Omental fat pad (tissue), 4 donors: ENCODE data around the gene CDCP1. TPM values are rescaled to one million over a fixed set of nuclear protein-coding genes. Genes with fewer than 3 reads are reported as not detected.

ENCODE experiments used
- ATAC-seq: fragments of 150-250 bp; one replicate; pipeline ENCODE4 v1.9.1; 2016; ENCODE audit warnings: mild to moderate bottlenecking, moderate library complexity; ENCODE audit not compliant: low FRiP score
- DNase-seq: peaks from one replicate; pipeline ENCODE4 v3.0.0-alpha.2; 2019; ENCODE audit warnings: low spot score
- total RNA-seq, 4 donors: library from RNA; depleted of rRNA; stranded (reverse); fragments of >200 nt; gene quantifications; one replicate each; pipeline ENCODE4 v1.1.0, GENCODE V29; 2016
- TF ChIP-seq, protein P1 (sequence below), 3 donors: fragments of 450-650 bp; IDR thresholded peaks; one replicate each; pipeline ENCODE4 v1.5.1; 2016 to 2017; ENCODE audit warnings: antibody characterized with exemption in 3 of 3, mild to moderate bottlenecking in 3 of 3, moderate library complexity in 2 of 3

Gene CDCP1
- total RNA-seq, 4 donors from 2014 or later: 0.16 to 30.7 (median 8.2) TPM

DNA sequence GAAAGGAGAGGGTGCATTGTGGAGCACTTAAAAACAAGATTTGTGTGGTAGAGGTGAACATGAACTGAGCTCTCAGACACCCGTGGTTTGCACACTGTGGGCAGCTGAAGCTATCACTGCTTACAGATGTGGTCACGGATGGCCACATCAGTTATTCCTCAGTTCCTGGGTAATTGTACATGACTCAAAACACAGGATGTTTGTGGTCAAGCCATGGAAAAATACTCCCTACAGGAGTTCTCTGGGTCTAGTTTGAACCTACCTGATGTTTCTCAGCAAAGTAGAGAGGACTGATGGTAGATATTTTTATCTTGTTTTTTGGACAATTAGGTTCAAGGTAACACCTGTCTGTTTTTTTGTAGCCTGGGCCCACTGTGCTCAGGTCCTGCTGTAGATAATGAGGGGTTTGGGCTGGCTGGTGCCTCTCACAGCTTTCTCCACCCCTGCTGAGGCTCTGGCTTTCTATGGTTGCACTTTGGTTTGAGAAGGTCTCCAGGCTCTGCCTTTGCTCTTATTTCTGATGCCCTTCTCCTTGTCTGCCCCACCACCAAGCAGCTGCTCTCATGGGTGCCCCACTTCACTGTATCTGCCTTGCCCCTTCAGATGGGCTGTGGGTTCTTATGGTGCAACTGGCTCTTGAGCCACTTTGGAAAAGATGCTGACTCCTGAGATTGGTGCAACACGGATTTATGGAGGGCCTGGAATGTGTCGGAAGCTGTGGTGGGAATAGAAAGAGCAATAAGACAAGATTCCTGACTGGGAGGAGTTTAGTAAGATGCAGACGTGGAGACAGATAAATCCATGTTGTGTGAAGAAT, 40.1 kb downstream of the CDCP1 start:
- ATAC-seq: no peak
- TF ChIP-seq, protein P1, sequence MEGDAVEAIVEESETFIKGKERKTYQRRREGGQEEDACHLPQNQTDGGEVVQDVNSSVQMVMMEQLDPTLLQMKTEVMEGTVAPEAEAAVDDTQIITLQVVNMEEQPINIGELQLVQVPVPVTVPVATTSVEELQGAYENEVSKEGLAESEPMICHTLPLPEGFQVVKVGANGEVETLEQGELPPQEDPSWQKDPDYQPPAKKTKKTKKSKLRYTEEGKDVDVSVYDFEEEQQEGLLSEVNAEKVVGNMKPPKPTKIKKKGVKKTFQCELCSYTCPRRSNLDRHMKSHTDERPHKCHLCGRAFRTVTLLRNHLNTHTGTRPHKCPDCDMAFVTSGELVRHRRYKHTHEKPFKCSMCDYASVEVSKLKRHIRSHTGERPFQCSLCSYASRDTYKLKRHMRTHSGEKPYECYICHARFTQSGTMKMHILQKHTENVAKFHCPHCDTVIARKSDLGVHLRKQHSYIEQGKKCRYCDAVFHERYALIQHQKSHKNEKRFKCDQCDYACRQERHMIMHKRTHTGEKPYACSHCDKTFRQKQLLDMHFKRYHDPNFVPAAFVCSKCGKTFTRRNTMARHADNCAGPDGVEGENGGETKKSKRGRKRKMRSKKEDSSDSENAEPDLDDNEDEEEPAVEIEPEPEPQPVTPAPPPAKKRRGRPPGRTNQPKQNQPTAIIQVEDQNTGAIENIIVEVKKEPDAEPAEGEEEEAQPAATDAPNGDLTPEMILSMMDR (IDR thresholded peaks at IDR 0.05): no peak

GRCh38 chr3:45104715-45105711, 41.2 kb downstream of the CDCP1 start:
- TF ChIP-seq, protein P1 (IDR thresholded peaks at IDR 0.05): no peak

More for the DNA sequence above, 40.1 kb downstream of the CDCP1 start:
- DNase-seq: no peak

GRCh38 chr3:45103753-45104714, 42.1 kb downstream of the CDCP1 start:
- ATAC-seq (no peak), DNase-seq (no peak)
- TF ChIP-seq, protein P1 (IDR thresholded peaks at IDR 0.05): no peak

More at GRCh38 chr3:45104715-45105711, 41.2 kb downstream of the CDCP1 start:
- DNase-seq (no peak), ATAC-seq (no peak)

DNA sequence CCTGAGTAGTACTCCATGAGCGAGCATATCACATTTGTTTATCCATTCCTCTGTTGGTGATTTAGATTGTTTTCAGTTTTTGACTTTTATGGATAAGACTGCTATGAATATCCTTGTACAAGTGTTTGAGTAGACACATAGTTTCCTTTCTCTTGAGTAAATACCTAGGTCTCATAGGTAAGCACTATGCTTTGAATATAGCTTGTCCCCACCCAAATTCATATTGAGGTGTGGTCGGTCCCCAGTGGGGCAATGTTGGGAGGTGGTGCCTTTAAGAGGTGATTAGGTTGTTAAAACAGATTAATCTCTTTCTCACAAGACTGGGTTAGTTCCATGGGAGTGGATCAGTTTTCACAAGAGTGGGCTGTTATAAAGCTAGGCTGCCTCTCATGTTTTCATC, 42.8 kb downstream of the CDCP1 start:
- TF ChIP-seq, protein P1 (IDR thresholded peaks at IDR 0.05): no peak
- DNase-seq (no peak), ATAC-seq (no peak)

DNA sequence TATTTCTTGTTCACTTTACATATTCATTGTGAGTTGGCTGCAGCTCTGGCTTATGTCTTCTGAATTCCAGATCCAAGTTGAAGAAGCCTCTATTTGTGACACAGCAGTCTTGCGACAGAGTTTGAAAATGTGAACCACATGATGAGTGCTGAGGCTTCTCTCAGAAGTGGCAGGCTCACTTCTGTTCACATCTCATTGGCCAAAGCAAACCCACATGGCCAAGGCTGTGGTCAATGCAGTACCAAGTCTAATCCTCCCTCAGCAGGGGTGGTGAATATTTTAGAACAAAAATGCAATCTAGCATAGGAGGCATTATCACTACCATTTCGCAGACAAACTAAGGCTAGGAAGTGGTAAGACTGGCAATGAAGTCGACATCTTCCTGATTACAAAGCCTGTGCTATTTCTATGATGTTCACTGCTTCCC, 45.2 kb downstream of the CDCP1 start:
- DNase-seq: no peak
- TF ChIP-seq, protein P1 (IDR thresholded peaks at IDR 0.05): no peak
- no peak for ATAC-seq

GRCh38 chr3:45098310-45098709, 47.9 kb downstream of the CDCP1 start:
- ATAC-seq (no peak), DNase-seq (no peak)
- TF ChIP-seq, protein P1 (IDR thresholded peaks at IDR 0.05): no peak
